NCI-H2081 (cell line): ENCODE measurements around the gene CHST11.
"Not testable (repeated sequence)": the region's sequence is repeated elsewhere in the genome, so short reads cannot be mapped to it uniquely, and the experiment has no call there.

Source experiments
- DNase-seq, 2 experiments: peaks; one replicate each; lab custom pipeline; 2025; lab: John Stamatoyannopoulos, UW

The CHST11 gene

DNA sequence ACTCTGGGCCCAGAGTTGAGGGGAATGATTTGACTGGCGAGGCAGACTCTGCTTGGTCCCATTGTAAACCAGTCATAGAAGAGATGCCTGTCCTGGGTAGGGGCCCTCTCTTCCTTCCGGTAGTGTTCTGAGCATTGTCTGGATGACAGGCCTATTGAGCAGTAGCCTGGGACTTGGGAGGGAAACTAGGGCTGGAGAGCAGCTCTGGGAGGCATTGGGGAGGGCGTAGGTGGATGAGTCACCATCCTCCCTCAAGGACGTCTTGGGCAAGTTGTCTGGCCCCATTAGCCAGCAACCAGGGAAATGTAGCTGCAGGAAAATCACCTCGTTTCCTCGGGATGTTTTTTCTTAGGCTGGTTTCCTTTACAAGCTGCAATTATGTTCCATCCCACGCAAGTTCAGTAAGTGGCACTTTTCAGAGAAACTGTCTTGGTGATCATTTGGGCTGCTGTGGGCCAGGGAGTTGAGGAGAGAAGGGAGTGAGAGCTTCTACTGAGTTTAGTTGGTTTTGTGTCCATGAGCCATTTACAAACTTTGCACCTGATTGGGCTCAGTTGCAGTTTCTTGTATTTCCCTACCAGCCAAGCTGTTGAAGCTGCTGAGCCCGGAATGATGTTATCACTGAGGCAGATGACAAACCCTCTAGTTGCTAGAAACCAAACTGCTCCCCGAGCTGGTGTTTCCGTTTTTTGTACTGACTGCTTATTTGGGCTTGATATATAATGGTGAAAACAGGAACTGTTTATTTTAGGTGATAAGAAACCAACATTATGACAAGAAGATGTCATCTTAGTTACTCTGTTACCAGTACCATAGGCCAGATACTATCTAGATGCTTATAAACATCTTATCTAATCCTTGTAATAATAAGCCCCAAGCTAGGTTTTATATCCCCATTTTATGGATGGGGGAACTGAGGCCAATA lies 147.6 kb downstream of the CHST11 start:
- DNase-seq, result no peak

DNA sequence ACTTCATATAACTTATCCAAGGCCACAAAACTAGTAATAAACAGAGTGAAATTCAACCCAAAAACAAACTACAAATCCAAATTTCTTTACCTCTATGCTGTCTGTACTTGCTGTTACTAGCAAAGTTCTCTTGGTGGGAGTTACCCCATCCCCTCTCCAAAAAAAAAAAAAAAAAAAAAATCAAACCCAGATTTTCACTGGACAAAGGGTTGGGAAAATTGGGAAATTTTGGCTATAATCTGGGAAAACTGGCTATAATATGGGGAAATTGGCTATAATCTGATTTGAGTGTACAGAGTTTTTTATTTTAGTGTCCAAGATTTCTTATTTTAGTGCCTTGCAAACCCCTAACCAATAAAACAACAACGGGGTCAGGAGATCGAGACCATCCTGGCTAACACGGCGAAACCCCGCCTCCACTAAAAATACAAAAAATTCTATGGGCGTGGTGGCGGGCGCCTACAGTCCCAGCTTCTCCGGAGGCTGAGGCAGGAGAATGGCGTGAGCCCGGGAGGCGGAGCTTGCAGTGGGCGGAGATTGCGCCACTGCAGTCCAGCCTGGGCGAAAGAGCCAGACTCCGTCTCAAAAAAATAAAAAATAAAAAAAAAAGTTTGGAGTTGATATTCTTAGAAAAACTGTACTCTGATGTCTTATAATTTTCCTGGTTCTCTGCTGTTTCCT lies 148.4 kb downstream of the CHST11 start:
- no peak for DNase-seq

- no peak for DNase-seq
Observed at GRCh38 chr12:104605685-104606084, 148.9 kb downstream of the CHST11 start.

DNA sequence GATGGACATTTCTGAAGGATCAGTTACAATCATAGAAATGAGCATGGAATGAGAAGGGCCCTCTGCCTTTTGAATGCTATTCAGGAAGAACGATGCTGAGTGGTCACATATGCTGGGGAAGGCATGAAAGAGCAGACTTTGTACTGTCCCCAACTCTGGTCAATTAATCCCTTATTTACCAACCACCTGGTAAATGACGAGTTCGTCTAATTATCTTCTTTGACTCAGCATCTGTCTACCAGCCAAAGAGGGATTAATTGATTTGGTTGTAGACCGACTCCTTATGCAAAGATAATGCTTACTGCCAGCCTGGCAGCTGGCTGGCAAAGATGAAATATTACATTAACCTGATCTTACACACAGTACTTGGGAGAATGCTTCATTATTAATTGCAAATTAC lies 152.2 kb downstream of the CHST11 start:
- peak in 1 of 2 experiments; percentile 7 for DNase-seq

DNA sequence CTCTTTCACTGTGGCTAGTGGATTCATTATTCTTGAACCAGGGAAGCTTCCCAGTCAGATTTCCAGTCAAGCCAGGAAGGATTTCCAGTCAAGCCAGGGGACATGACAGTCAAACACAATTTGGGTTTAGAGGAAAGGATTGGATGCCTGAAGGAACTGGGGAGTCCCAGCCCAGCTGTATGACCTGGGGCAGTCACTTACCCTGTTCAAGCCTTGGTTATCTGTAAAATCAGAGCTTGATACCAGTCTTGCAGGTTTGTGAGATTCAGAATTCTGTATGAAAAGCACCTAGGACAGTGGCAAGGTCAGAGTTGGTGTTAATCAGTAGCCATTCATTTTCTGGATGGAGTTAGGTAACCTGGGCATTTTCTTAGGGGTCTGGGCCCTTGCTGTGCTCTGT lies 152.7 kb downstream of the CHST11 start:
- DNase-seq, result no peak

DNA sequence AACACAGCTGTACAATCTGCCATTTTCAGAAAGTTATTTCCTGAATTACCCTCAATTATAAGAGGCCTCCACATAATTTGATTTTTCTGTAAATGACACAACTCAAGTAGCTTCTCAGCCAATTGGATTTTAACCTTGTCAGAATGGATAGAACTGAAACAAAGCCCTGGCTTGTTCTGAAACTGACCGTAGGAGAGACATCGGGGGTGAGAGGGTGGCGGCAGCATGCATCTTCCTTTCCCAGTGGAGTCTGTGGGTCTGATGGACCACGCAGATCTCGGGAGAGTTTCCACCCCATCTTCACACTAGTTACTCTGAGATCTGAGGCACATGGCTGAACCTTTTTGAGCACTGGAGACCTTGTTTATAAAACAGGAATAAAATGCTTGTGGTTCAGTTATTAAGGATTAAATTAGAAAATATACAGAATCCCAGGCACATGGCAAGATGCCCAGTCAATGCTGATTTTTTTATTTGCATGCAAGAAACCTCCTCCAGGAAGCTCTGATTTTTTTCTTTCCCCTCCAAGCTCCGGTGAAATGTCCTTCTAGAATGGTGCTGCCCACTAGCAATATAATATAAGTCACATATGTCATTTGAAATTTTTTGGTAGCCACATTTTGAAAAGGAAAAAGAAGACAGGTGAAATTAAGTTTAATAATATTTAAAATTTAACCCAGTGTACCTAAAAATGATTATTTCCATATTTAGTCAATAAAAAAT lies 153.9 kb downstream of the CHST11 start:
- no peak for DNase-seq

- no peak for DNase-seq
Observed at GRCh38 chr12:104611671-104612070, 154.9 kb downstream of the CHST11 start.

- not testable (repeated sequence) for DNase-seq
Observed at GRCh38 chr12:104613372-104613771, 156.6 kb downstream of the CHST11 start.

- no peak for DNase-seq
Observed at GRCh38 chr12:104615048-104615561, 158.4 kb downstream of the CHST11 start.

- no peak for DNase-seq
Observed at GRCh38 chr12:104618691-104619090, 161.9 kb downstream of the CHST11 start.

GRCh38 chr12:104619305-104619704 lies 162.6 kb downstream of the CHST11 start:
- DNase-seq, result no peak

DNA sequence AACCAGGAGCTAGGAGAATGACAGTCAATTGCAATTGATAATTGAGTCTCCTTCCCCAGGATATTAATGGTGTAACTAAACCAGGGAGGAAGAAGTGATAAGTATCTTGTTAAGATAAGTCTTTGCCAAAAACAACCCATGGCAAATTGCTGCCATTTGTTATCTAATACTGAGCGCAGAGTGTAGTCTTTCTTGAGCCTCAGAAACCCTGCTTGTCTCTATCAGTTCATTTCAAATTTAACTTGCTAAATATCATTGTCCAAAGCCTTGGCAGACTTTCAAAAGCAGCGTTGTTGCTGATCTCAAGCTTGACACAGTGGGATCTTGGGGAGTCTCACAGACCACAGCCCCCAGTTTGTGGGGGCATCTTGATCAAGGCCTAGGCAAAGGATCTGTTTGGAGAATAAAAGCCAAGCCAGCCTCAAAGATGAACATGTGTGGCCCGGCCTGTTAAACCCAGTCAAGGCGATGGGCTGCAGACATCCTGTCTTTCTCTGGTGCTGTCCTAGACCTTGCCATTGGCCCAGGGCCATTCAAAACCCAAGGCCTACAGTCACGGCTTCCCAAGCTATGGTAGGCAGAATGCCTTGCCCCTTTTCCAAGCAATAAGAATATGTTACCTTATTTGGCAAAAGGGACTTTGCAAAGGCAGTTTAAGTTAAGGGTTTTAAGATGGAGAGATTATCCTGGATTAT lies 164.2 kb downstream of the CHST11 start:
- DNase-seq, result no peak

GRCh38 chr12:104622928-104623327 lies 166.2 kb downstream of the CHST11 start:
- no peak for DNase-seq

- DNase-seq, result no peak
Observed at GRCh38 chr12:104623883-104624282, 167.1 kb downstream of the CHST11 start.

GRCh38 chr12:104624529-104624928 lies 167.8 kb downstream of the CHST11 start:
- DNase-seq, result no peak

DNA sequence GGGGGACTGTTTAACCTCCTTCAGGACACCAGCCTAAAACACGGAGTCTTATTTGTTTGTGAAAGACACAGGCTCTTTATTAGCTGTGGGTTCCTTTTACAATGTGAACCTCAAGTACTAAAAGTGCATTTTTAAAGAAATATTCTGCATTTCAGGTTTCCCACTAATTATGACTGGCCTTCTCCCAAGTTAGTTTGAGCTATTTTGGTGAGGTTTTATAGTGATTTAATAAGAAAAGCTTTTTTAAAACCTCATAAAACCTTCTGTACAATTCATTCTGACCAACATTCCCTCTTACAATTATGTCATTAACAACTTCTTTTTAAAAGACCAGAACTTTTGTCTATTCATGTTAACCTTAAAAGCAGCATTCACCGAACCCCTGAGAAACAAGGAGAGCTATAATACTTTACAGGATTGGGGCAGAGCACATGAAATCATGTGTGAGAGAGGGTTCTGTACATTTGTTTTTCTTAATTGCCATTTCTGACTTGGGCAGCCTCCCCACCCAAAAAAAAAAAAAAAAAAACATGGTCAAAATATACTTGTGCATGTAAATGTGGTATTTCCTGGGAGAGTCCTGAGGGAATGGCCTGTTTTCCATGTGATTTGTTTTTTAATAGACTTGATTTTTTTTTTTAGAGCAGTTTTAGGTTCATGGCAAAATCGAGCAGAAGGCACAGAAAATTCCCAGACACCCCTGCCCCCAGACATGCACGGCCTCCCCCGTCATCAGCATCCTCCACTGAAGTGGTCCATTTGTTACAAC lies 169.5 kb downstream of the CHST11 start:
- DNase-seq, result no peak

- DNase-seq, result no peak
Observed at GRCh38 chr12:104627231-104627989, 170.7 kb downstream of the CHST11 start.

GRCh38 chr12:104627990-104628830 lies 171.5 kb downstream of the CHST11 start:
- DNase-seq, result no peak

- DNase-seq, result no peak
Observed at GRCh38 chr12:104628831-104629135, 172.0 kb downstream of the CHST11 start.
